Keratinocyte (primary cell): ENCODE measurements around the gene NLRP1.
"Not testable (repeated sequence)": the region's sequence is repeated elsewhere in the genome, so short reads cannot be mapped to it uniquely, and the experiment has no call there.

Source experiments
- CTCF ChIP-seq, 3 experiments: IDR thresholded peaks in 1 of 3; conservative IDR thresholded peaks in 1 of 3; optimal IDR thresholded peaks in 1 of 3; 2 replicates in 2 of 3; 3 replicates in 1 of 3; pipeline versions ENCODE3 to v1.5.1; 2011; ENCODE audit warnings: low read length in 3 of 3, mild to moderate bottlenecking in 3 of 3, moderate library complexity in 2 of 3, control low read depth in 1 of 3, inconsistent platforms in 1 of 3; ENCODE audit not compliant: insufficient read depth in 2 of 3; ENCODE audit errors: extremely low read depth in 1 of 3
- EZH2 ChIP-seq: IDR thresholded peaks from one replicate; pipeline ENCODE4 v1.6.1; 2012; ENCODE audit warnings: inconsistent platforms, mild to moderate bottlenecking, low read length, moderate library complexity

- TF ChIP-seq CTCF (optimal IDR thresholded peaks at IDR 0.05 in 1 of 3, IDR thresholded peaks at IDR 0.05 in 1 of 3, conservative IDR thresholded peaks at IDR 0.05 in 1 of 3; ENCODE audit: extremely low read depth in 1 of 3, insufficient read depth in 2 of 3, low read length in 3 of 3); EZH2: not testable (repeated sequence)
These were observed 11.3 kb downstream of the NLRP1 start for GRCh38 chr17:5573017-5573416.
